Activated T-cell treated with anti-CD3 and anti-CD28 coated beads for 4 hours (primary cell): Measurements from ENCODE around the gene TACC3.

Experiments used
- DNase-seq: peaks from one replicate; pipeline ENCODE4 v3.0.0-alpha.2; 2020

Gene TACC3

DNA sequence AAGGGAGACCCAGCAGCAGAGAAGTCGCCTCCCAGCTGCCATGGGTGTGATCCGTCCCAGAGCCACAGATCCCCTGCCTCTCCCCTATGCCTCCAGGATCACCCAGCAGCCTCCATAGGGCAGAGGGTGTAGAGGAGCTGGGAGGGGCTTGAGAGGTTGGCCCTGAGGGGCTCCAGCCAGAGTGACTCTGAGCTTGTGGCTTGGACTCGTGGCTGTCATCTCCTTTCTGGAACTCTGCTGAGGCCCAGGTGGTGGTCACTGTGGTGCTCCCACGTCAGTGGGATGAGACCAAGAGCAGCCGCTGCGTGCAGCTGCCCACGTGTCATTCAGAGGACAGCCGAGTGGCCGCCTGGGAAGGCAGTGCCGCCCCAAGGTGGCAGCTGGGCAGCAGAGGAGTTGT is 4.2 kb downstream of the TACC3 start:
- no peak for DNase-seq

GRCh38 chr4:1726146-1726934 is 5.0 kb downstream of the TACC3 start:
- peak; percentile 92 for DNase-seq

DNA sequence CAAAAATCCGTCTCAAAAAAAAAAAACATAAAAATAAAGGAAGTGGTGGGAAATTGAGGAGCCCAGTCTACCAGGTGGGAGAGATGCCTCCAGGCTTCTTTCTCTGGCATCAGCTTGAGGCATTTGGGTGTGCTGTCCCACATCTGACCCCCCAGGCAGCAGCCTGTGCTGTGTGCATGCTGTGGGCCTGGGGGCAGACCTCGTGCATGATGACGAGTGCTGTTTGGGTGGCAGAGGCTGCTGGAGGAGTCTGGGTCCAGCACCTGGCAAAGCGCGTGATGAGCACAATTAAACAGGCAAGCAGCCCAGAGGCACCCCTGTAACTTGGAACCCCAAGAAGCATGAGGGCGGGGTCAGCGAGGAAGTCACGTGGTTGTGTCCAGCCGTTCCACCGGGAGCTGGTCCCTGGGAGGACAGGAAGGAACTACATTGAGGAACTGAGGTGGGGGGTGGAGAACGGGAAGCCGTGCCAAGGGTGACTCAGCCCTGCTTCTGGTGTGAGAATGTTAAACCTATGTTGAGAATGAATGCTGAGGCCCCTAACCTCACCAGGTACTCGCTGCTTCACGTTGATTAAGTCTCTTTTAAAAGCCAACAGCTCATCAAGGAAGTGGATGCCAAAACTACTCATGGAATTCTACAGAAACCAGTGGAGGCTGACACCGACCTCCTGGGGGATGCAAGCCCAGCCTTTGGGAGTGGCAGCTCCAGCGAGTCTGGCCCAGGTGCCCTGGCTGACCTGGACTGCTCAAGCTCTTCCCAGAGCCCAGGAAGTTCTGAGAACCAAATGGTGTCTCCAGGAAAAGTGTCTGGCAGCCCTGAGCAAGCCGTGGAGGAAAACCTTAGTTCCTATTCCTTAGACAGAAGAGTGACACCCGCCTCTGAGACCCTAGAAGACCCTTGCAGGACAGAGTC is 6.1 kb downstream of the TACC3 start:
- DNase-seq: no peak

DNA sequence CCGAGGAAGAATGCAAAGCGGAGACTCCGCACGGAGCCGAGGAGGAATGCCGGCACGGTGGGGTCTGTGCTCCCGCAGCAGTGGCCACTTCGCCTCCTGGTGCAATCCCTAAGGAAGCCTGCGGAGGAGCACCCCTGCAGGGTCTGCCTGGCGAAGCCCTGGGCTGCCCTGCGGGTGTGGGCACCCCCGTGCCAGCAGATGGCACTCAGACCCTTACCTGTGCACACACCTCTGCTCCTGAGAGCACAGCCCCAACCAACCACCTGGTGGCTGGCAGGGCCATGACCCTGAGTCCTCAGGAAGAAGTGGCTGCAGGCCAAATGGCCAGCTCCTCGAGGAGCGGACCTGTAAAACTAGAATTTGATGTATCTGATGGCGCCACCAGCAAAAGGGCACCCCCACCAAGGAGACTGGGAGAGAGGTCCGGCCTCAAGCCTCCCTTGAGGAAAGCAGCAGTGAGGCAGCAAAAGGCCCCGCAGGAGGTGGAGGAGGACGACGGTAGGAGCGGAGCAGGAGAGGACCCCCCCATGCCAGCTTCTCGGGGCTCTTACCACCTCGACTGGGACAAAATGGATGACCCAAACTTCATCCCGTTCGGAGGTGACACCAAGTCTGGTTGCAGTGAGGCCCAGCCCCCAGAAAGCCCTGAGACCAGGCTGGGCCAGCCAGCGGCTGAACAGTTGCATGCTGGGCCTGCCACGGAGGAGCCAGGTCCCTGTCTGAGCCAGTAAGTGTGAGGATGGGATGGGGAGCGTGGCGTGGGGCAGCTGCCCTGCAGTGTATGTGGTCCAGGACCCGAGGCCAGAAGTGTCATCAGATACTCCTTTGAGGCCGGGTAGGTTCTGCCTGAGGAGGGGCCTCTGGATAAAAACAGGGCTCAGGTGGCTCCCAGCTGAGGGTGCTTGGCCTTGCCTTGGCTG is 7.0 kb downstream of the TACC3 start:
- no peak for DNase-seq

DNA sequence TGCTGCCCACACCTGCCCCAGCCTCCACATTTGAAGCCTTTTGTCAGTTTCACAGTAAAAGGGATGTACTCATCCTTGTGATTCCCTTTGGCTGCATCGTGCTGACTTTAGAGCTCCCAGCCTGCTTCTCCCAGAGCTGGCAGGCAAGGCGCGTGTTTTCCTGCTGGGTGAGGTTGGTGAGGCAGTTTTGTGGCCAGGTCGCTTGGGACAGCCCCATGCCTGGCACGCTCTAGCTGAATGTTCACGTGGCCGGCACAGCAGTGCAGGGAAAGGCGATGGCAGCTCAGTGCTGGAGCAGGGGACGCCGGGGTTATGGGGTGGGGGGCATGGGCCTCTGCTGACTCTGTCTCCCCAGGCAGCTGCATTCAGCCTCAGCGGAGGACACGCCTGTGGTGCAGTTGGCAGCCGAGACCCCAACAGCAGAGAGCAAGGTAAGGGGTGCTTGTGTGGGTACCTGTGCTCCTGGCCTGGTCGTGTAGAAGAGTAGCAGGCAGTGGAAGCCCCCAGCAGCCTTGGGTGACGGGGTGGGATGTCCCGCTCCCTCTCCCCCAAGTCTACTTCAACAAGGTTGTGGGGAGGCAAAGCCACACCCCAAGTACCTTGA is 9.3 kb downstream of the TACC3 start:
- DNase-seq: no peak

- no peak for DNase-seq
Measured at GRCh38 chr4:1731180-1731579, 9.9 kb downstream of the TACC3 start.

DNA sequence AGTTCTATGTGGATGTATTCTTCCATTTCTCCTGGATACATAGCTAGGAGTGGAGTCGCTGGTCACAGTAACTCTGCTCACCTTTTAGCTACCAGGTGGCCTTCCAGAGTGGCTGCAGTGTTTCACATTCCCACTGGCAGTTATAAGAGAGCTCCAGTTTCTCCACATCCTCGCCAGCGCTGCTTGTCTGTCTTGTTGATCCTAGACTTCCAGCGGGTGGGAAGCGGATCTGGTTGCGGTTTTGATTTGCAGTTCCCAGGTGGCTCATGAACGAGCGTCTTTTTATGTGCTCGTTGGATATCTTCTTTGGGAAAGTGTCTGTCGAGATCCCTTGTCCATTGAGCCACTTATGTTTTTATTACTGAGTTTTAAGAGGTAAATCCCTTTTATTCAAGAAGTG is 11.6 kb downstream of the TACC3 start:
- DNase-seq: no peak

DNA sequence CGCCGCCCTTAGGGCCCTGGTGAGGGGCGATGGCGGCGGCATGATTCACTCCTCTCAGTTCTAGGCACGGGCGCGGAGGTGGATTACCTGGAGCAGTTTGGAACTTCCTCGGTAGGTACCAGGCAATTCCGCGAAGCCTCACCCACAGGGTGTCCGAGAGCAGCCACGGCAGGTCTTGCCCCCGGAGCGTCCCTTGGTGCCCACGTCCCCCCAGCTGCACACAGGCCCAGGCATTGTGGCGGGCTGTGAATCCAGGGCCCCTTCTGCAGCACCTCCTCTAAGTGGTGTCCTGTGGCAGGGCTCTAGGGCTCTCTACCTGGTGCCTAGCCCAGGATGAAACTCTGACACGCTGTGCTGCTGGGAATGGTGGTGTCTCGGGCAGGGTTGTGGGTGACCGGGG is 13.9 kb downstream of the TACC3 start:
- no peak for DNase-seq

DNA sequence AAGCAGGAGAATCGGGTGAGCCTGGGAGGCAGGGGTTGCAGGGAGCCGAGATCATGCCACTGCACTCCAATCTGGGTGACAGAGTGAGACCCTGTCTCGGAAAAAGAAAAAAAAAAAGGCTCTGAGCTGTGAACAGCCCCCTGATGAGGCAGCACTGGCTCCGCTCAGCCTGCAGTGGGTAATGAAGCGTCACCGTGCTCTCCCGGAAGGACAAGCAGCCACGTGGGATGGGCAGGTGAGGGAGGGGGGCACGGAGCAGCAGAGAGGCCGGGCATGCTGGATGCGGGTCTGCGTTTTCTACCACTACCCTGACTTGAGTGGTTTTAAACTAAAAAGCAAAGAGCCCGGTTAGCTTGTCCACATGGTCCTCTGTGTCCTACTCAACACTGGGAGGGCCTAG is 15.5 kb downstream of the TACC3 start:
- no peak for DNase-seq

DNA sequence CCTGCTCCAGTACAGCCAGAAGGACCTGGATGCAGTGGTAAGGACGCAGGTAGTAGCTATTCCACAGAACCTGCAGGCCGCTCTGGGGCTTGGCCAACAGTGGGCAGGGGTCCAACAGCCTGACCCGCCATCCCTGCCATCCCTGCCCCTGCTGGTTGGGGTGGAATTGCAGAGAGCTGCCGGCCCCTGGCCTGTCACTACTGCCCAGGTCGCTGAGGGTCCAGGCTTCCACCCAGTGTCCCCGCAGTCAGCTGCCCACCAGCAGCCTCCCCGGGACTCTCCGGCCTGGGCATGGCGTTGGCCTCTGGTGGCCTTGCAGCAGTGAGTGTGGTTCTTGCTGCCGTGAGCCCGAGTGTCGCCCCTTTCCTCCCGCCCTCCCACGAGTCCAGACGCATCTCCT is 16.3 kb downstream of the TACC3 start:
- DNase-seq: no peak

DNA sequence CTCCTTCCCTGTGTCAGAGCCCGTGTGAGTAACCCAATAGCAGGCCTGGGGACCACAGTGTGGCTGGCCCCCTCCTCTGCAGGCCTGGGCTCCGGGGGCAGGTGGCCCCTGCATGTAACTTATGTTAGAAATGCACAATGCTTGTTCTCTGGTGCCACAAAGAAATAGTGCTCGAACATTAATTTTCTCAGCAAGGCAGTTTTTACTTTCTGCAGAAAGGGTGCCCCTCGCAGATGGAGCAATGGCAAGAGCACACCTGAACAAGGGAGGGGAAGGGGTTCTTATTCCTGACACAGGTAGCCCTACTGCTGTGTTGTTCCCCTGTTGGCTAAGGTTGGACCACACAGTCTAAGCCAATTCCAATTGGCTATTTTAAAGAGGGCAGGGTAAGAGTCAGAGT is 17.1 kb downstream of the TACC3 start:
- DNase-seq: no peak

- no peak for DNase-seq
Measured at GRCh38 chr4:1739358-1739757, 18.0 kb downstream of the TACC3 start.

DNA sequence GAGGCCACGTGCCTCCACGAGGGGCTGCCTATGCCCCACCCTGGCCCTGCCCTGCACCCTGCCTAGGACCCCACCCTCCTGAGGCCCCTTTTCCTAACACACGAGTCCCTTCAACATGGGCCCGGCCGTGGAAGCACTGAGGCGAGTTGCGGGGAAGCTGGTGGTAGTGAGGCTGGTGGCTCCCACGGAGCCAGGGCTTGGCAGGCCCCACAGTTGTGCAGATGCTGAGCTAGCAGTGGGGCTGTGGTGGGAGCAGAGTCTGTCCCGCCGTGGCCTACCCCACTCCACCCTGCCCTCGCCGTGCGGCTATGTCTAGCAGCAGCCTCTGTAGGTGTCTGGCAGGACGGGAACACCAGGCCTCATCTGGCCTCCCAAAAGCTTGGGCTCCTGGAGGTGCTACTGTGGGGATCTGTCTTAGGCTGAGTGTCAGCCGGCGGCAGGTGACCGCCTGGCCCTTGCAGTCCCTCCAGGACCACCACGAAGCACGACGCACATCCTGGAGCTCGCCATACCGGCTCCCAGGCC is 18.8 kb downstream of the TACC3 start:
- no peak for DNase-seq

DNA sequence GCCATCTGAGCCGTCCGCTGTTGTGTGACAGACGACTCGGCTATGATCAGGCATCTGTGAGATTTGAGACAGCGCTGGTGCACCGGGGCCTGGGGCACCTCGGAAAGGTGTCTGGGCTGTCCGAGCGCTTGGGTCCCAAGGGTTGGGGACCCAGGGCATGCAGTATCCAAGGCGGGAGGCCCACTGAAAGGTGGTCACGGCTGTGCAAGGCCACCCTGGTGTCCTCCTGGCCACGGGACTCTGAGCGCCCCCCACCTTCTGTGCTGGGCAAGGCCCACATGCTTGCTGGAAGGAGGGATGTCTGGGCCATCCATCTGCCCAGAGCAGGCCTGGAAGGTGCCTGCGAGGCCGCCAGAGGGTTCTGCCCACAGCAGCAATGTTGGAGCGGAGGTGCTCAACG is 19.9 kb downstream of the TACC3 start:
- DNase-seq: no peak

GRCh38 chr4:1743551-1743950 is 22.2 kb downstream of the TACC3 start:
- no peak for DNase-seq

- no peak for DNase-seq
Measured at GRCh38 chr4:1743975-1744374, 22.7 kb downstream of the TACC3 start.

- no peak for DNase-seq
Measured at GRCh38 chr4:1744552-1744951, 23.2 kb downstream of the TACC3 start.

- no peak for DNase-seq
Measured at GRCh38 chr4:1745165-1745564, 23.8 kb downstream of the TACC3 start.

- DNase-seq: no peak
Measured at GRCh38 chr4:1745697-1746096, 24.4 kb downstream of the TACC3 start.

- DNase-seq: peak; percentile 66
Measured at GRCh38 chr4:1746265-1746691, 25.0 kb downstream of the TACC3 start.

GRCh38 chr4:1746919-1747602 is 25.7 kb downstream of the TACC3 start:
- DNase-seq: no peak

- DNase-seq: no peak
Measured at GRCh38 chr4:1747603-1747967, 26.3 kb downstream of the TACC3 start.
